Mesenchymal stem cell (in vitro differentiated cells and primary cell): ENCODE measurements around the gene DCLRE1C.

Experiments
- DNase-seq: peaks from one replicate; pipeline ENCODE4 v3.0.0-alpha.2; 2013
- H2AFZ ChIP-seq: one replicate; pipeline ENCODE4 v1.6.1; 2013; ENCODE audit warnings: low read depth, mild to moderate bottlenecking, control low read depth, inconsistent platforms, low read length, moderate library complexity
- H2AK5ac ChIP-seq: 2 replicates; pipeline ENCODE4 v1.6.1; 2013; ENCODE audit warnings: low read length, moderate library complexity, mild to moderate bottlenecking, inconsistent platforms; ENCODE audit not compliant: severe bottlenecking
- H2BK120ac ChIP-seq: one replicate; pipeline ENCODE4 v1.6.1; 2013; ENCODE audit warnings: low read depth, mild to moderate bottlenecking, inconsistent platforms, low read length, moderate library complexity
- H2BK12ac ChIP-seq, 2 experiments: one replicate each; pipeline ENCODE4 v1.6.1; 2013; ENCODE audit warnings: inconsistent platforms in 2 of 2, low read length in 2 of 2, mild to moderate bottlenecking in 2 of 2, moderate library complexity in 2 of 2, control low read depth in 1 of 2
- H2BK15ac ChIP-seq: one replicate; pipeline ENCODE4 v1.6.1; 2013; ENCODE audit warnings: mild to moderate bottlenecking, low read depth, inconsistent platforms; ENCODE audit not compliant: poor library complexity, severe bottlenecking
- H2BK5ac ChIP-seq: 2 replicates; pipeline ENCODE4 v1.6.1; 2013; ENCODE audit warnings: low read depth, mild to moderate bottlenecking, low read length, control low read depth, inconsistent platforms; ENCODE audit not compliant: poor library complexity, severe bottlenecking
- H3K14ac ChIP-seq, 2 experiments: one replicate each; pipeline ENCODE4 v1.6.1; 2013; ENCODE audit warnings: inconsistent platforms in 2 of 2, low read length in 2 of 2, control low read depth in 1 of 2, mild to moderate bottlenecking in 1 of 2, moderate library complexity in 1 of 2
- H3K18ac ChIP-seq, 2 experiments: one replicate each; pipeline ENCODE4 v1.6.1; 2013; ENCODE audit warnings: inconsistent platforms in 2 of 2, low read length in 2 of 2, control low read depth in 1 of 2, low read depth in 1 of 2, mild to moderate bottlenecking in 1 of 2
- H3K23ac ChIP-seq, 2 experiments: one replicate each; pipeline ENCODE4 v1.6.1; 2013; ENCODE audit warnings: inconsistent platforms in 2 of 2, low read length in 2 of 2, mild to moderate bottlenecking in 2 of 2, moderate library complexity in 2 of 2, control low read depth in 1 of 2
- H3K27ac ChIP-seq: 2 replicates; pipeline ENCODE4 v1.5.1; 2013; ENCODE audit warnings: mild to moderate bottlenecking, moderate library complexity, low read length, control low read depth, inconsistent platforms; ENCODE audit not compliant: poor library complexity, severe bottlenecking
- H3K27me3 ChIP-seq, 2 experiments: 2 replicates each; pipeline versions ENCODE4 v1.6.1 to v1.7.0; 2013; ENCODE audit warnings: low read length in 2 of 2, mild to moderate bottlenecking in 2 of 2, moderate library complexity in 2 of 2, control low read depth in 1 of 2, inconsistent platforms in 1 of 2; ENCODE audit not compliant: control insufficient read depth in 1 of 2, insufficient read depth in 1 of 2
- H3K36me3 ChIP-seq, 2 experiments: 2 replicates each; pipeline versions ENCODE4 v1.6.1 to v1.7.0; 2013; ENCODE audit warnings: low read length in 2 of 2, control low read depth in 1 of 2, inconsistent platforms in 1 of 2, low read depth in 1 of 2, mild to moderate bottlenecking in 1 of 2; ENCODE audit not compliant: insufficient read depth in 2 of 2, control insufficient read depth in 1 of 2
- H3K4ac ChIP-seq, 2 experiments: one replicate each; pipeline ENCODE4 v1.6.1; 2013; ENCODE audit warnings: inconsistent platforms in 2 of 2, low read length in 2 of 2, mild to moderate bottlenecking in 2 of 2, moderate library complexity in 2 of 2, control low read depth in 1 of 2, low read depth in 1 of 2
- H3K4me1 ChIP-seq: 2 replicates; pipeline ENCODE4 v1.6.1; 2013; ENCODE audit warnings: low read depth, low read length, control low read depth; ENCODE audit not compliant: control insufficient read depth, insufficient read depth
- H3K4me2 ChIP-seq: 2 replicates; pipeline ENCODE4 v1.6.1; 2013; ENCODE audit warnings: low read length, mild to moderate bottlenecking, inconsistent platforms; ENCODE audit not compliant: poor library complexity, severe bottlenecking
- H3K4me3 ChIP-seq, 2 experiments: 2 replicates each; pipeline versions ENCODE4 v1.5.1 to v1.7.0; 2013; ENCODE audit warnings: low read length in 2 of 2, mild to moderate bottlenecking in 2 of 2, control low read depth in 1 of 2, low read depth in 1 of 2; ENCODE audit not compliant: insufficient read depth in 1 of 2
- H3K79me1 ChIP-seq: replicated peaks from 2 replicates; pipeline ENCODE4 v1.6.1; 2013; ENCODE audit warnings: mild to moderate bottlenecking, control low read depth, low read length, inconsistent platforms; ENCODE audit not compliant: poor library complexity, severe bottlenecking
- H3K9ac ChIP-seq: 2 replicates; pipeline ENCODE4 v1.7.0; 2013; ENCODE audit warnings: mild to moderate bottlenecking, low read length, moderate library complexity
- H3K9me3 ChIP-seq: 2 replicates; pipeline ENCODE4 v1.7.0; 2013; ENCODE audit warnings: mild to moderate bottlenecking, low read length; ENCODE audit not compliant: control insufficient read depth
- H4K8ac ChIP-seq: one replicate; pipeline ENCODE4 v1.6.1; 2013; ENCODE audit warnings: inconsistent platforms, mild to moderate bottlenecking, low read length, moderate library complexity
- H4K91ac ChIP-seq: one replicate; pipeline ENCODE4 v1.6.1; 2013; ENCODE audit warnings: mild to moderate bottlenecking, low read length, inconsistent platforms
- WGBS: methylation state at CpG from one replicate; pipeline ENCODE4 v1.1.7; 2013; ENCODE audit warnings: mixed read lengths; 5-methylcytosine and 5-hydroxymethylcytosine counted together

The DCLRE1C gene

DNA sequence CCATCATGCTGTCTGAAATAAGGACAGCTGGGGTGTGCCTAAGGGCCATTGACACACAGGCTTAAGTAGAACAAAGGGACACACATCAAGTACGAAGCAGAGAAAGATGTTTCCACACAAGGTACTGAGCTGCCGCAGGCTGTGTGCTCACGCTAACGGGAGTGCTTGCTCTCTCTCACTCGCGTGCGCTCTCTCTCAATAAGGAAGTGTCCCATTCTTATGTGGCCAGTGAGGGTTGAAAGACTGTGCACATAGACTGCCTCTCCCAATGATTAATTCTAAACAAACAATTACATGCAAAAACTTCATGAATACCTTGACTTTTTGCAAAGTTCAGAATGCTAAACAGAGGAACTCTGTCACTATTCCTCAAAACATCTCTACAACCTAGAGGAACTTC, 29.9 kb downstream of the DCLRE1C start:
- no peaks in the 10 kb centered on the region for H3K9me3 ChIP-seq

GRCh38 chr10:14918964-14919363, 34.9 kb downstream of the DCLRE1C start:
- no peak overlapping the region for H3K9ac ChIP-seq
- no peak overlapping the region for H3K4ac ChIP-seq
- H2AFZ ChIP-seq: no peak overlapping the region
- no peaks in the 10 kb centered on the region for H3K4me1 ChIP-seq
- H2BK120ac ChIP-seq: no peak overlapping the region
- no peak overlapping the region for H3K4me3 ChIP-seq
- no peak overlapping the region for H2BK5ac ChIP-seq
- H2BK12ac ChIP-seq: no peak overlapping the region
- WGBS: 100% methylated on average over 3 of the region's 3 CpGs
- H3K18ac ChIP-seq: no peak overlapping the region
- DNase-seq: no peak
- H2AK5ac ChIP-seq: no peak overlapping the region
- no peak overlapping the region for H3K4me2 ChIP-seq
- H3K27me3 ChIP-seq: no peaks in the 10 kb centered on the region
- H4K91ac ChIP-seq: no peak overlapping the region
- no peak overlapping the region for H3K23ac ChIP-seq
- H2BK15ac ChIP-seq: no peak overlapping the region
- peaks cover 39 to 92% of the 10 kb centered on the region in 2 experiments for H3K36me3 ChIP-seq
- peaks cover 24% of the 10 kb centered on the region for H3K79me1 ChIP-seq
- no peak overlapping the region for H3K14ac ChIP-seq
- no peak overlapping the region for H4K8ac ChIP-seq
- H3K27ac ChIP-seq: no peak overlapping the region
- H3K9me3 ChIP-seq: peaks cover 24% of the 10 kb centered on the region

More for the DNA sequence above, 29.9 kb downstream of the DCLRE1C start:
- WGBS: 98% methylated on average over 7 of the region's 7 CpGs
- Histone ChIP-seq H4K8ac (no peak overlapping the region), H3K14ac (no peak overlapping the region), H3K27me3 (no peaks in the 10 kb centered on the region), H2AK5ac (no peak overlapping the region), H2BK15ac (no peak overlapping the region), H4K91ac (no peak overlapping the region), H3K18ac (no peak overlapping the region), H2BK12ac (no peak overlapping the region), H3K4me3 (no peak overlapping the region), H3K27ac (no peak overlapping the region), H2BK5ac (no peak overlapping the region), H2BK120ac (no peak overlapping the region), H3K23ac (no peak overlapping the region), H3K79me1 (peaks cover 27% of the 10 kb centered on the region), H3K4ac (no peak overlapping the region), H3K4me2 (no peak overlapping the region), H3K36me3 (peaks cover 51 to 86% of the 10 kb centered on the region in 2 experiments), H3K9ac (no peak overlapping the region), H2AFZ (no peak overlapping the region), H3K4me1 (no peaks in the 10 kb centered on the region)
- DNase-seq: no peak

- Histone ChIP-seq H3K9ac (no peak overlapping the region), H3K27ac (no peak overlapping the region), H3K27me3 (no peaks in the 10 kb centered on the region), H3K36me3 (peaks cover 33 to 91% of the 10 kb centered on the region in 2 experiments), H2BK12ac (no peak overlapping the region), H3K79me1 (peaks cover 19% of the 10 kb centered on the region), H3K9me3 (peaks cover 24% of the 10 kb centered on the region), H4K91ac (no peak overlapping the region), H3K18ac (no peak overlapping the region), H3K4me3 (peak overlapping the region in 1 of 2 experiments; percentile 21), H3K23ac (no peak overlapping the region), H2BK5ac (no peak overlapping the region), H3K4me2 (no peak overlapping the region), H2BK15ac (no peak overlapping the region), H2AFZ (no peak overlapping the region), H2BK120ac (no peak overlapping the region), H3K14ac (no peak overlapping the region), H3K4ac (no peak overlapping the region), H2AK5ac (no peak overlapping the region), H3K4me1 (no peaks in the 10 kb centered on the region), H4K8ac (no peak overlapping the region)
- 92% methylated on average over 3 of the region's 3 CpGs for WGBS
- no peak for DNase-seq
These were observed 36.1 kb downstream of the DCLRE1C start for GRCh38 chr10:14917827-14918226.

DNA sequence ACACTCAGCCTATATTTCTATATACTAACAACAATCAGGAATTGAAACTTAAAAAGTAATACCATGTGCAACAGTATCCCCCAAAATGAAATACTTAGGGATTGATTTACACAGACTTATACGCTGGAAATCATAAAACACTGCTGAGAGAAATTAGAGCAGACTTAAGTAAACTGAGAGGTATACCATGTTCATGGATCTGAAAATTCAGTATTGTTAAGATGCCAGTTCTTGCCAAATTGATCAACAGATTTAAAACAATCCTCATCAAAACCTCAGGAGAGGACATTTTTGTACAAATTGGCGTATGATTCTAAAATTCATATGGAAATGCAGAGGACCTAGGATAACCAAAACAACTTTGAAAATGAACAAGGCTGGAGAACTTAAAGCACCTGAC, 37.3 kb downstream of the DCLRE1C start:
- H3K18ac ChIP-seq: no peak overlapping the region
- WGBS: 100% methylated on average over 1 of the region's 2 CpGs

More for the DNA sequence above, 37.3 kb downstream of the DCLRE1C start:
- Histone ChIP-seq H2AFZ (no peak overlapping the region), H2BK5ac (no peak overlapping the region), H3K27me3 (no peaks in the 10 kb centered on the region), H3K4me2 (no peak overlapping the region), H3K9me3 (peaks cover 24% of the 10 kb centered on the region), H4K8ac (no peak overlapping the region), H2BK15ac (no peak overlapping the region), H3K23ac (no peak overlapping the region), H3K27ac (no peak overlapping the region), H2BK12ac (no peak overlapping the region), H3K79me1 (peaks cover 16% of the 10 kb centered on the region), H2AK5ac (no peak overlapping the region), H3K4me3 (no peak overlapping the region), H3K14ac (no peak overlapping the region), H3K4ac (no peak overlapping the region), H3K9ac (no peak overlapping the region), H3K4me1 (no peaks in the 10 kb centered on the region), H4K91ac (no peak overlapping the region), H3K36me3 (peaks cover 27 to 90% of the 10 kb centered on the region in 2 experiments), H2BK120ac (no peak overlapping the region)
- no peak for DNase-seq
